AG04450 (cell line): ENCODE data around the gene DCAF7. TPM values are rescaled to one million over a fixed set of nuclear protein-coding genes. Genes with fewer than 3 reads are reported as not detected.

Experiments used
- CTCF ChIA-PET: fragments of 300-600, 350-600 bp; formaldehyde crosslinking; extraction: SDS; loops from one replicate; lab custom pipeline; 2022; ENCODE audit warnings: antibody characterized with exemption, inconsistent platforms; lab: Charles Lee
- POLR2A ChIA-PET: fragments of 350-600 bp; formaldehyde crosslinking; extraction: SDS; loops from one replicate; lab custom pipeline; 2021; ENCODE audit warnings: antibody characterized with exemption, inconsistent platforms; lab: Yijun Ruan, JAX
- DNase-seq: peaks from one replicate; pipeline ENCODE4 v3.0.0-alpha.2; 2011; ENCODE audit warnings: low read depth, low spot score
- H3K27ac ChIP-seq: one replicate; pipeline ENCODE4 v1.5.1; 2012; ENCODE audit warnings: low read depth, low read length, control low read depth
- H3K27me3 ChIP-seq: one replicate; pipeline ENCODE4 v1.6.0; 2012; ENCODE audit warnings: low read length; ENCODE audit not compliant: control insufficient read depth, insufficient read depth
- H3K4me3 ChIP-seq: 2 replicates; pipeline ENCODE4 v1.5.1; 2011; ENCODE audit warnings: mild to moderate bottlenecking, low read depth, low read length, control low read depth
- H3K9me3 ChIP-seq: 2 replicates; pipeline ENCODE4 v1.5.1; 2012; ENCODE audit warnings: low read length; ENCODE audit not compliant: control insufficient read depth, insufficient read depth
- polyA plus RNA-seq: library from polyadenylated mRNA; depleted of rRNA; stranded (reverse); fragments of >200 nt; gene quantifications from 2 replicates; pipeline ENCODE4 v1.2.3, GENCODE V29; 2011
- TF ChIP-seq, protein P1 (sequence below): IDR thresholded peaks from 2 replicates; pipeline ENCODE4 v1.5.1; 2011; ENCODE audit warnings: low read depth, low read length, control low read depth, inconsistent platforms

The DCAF7 gene
- polyA plus RNA-seq, 1 experiment, result 50.4 TPM

DNA sequence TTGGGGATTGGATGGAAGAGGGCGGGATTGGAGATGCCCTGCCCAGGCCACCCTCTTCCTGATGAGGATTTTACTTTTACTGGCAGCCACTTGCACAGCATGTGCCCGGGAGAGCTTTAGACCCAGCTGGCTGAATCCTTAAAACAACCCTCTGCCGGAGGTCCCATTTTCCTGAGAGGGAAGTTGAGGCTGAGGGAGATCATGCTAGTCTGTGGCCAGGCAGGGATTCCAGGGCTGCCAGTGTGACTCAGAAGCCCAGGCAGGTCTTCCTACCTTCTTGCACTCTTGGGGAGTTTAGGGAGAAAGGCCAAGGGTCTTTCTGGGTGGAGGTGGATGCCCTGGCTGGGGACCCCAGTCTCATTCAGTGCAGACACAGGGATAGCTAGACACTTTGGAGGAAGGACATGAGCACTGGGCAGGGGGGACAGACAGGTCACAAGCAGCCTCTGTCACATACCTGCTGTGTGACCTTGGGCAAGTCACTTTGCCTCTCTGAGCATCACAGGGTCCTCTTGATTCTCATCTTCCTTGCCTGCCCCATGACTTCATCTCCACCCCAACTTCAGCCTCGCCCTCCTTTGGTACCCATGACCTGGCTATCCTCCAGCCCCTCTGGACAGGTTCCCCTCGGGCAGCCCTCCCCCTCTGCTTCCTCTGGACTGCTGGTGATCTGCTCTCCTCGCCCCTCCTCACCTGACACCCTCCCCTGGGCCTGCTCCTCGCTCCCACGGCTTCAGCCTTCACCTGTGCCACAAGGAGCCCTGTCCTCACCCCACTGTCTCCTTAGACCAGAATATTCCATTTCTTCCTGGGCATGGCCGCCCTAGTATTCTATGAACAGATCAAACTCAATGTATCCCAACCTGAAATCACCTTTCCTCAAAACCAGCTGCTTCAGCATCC, 11.3 kb upstream of the DCAF7 start:
- H3K9me3 ChIP-seq, result no peaks in the 10 kb centered on the region; the same call in 1 of the 2 replicates
- no peak overlapping the region for H3K4me3 ChIP-seq
- peaks cover 43% of the 10 kb centered on the region for H3K27me3 ChIP-seq
- CTCF ChIA-PET, result no interaction called here
- POLR2A ChIA-PET, result no interaction called here
- TF ChIP-seq, protein P1, sequence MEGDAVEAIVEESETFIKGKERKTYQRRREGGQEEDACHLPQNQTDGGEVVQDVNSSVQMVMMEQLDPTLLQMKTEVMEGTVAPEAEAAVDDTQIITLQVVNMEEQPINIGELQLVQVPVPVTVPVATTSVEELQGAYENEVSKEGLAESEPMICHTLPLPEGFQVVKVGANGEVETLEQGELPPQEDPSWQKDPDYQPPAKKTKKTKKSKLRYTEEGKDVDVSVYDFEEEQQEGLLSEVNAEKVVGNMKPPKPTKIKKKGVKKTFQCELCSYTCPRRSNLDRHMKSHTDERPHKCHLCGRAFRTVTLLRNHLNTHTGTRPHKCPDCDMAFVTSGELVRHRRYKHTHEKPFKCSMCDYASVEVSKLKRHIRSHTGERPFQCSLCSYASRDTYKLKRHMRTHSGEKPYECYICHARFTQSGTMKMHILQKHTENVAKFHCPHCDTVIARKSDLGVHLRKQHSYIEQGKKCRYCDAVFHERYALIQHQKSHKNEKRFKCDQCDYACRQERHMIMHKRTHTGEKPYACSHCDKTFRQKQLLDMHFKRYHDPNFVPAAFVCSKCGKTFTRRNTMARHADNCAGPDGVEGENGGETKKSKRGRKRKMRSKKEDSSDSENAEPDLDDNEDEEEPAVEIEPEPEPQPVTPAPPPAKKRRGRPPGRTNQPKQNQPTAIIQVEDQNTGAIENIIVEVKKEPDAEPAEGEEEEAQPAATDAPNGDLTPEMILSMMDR, result no peak
- H3K27ac ChIP-seq, result no peak overlapping the region
- DNase-seq, result no peak

DNA sequence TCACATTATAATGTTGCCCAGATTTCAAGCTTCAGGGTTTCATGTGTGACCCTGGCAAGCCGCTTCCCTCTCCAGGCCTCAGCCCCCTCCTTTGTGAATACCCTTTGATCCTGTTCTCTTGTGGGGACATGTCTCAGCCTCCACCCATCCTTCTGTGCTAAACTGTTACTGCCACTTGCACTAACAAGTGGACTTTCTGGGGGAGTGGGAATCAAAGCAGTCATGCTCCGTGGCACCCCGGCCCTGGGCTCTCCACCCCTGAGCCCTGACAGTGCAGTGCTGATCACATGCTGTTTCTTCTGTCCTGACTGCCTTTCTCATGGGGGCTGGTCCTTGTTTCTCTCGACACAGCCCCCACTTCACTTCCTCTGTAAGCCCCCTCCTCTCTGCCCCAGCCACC, 9.7 kb upstream of the DCAF7 start:
- POLR2A ChIA-PET, result no interaction called here
- Histone ChIP-seq H3K4me3 (no peak overlapping the region), H3K9me3 (no peaks in the 10 kb centered on the region; the same call in 1 of the 2 replicates), H3K27ac (no peak overlapping the region), H3K27me3 (peaks cover 43% of the 10 kb centered on the region)
- TF ChIP-seq, protein P1, result no peak
- no peak for DNase-seq
- CTCF ChIA-PET, result no interaction called here

DNA sequence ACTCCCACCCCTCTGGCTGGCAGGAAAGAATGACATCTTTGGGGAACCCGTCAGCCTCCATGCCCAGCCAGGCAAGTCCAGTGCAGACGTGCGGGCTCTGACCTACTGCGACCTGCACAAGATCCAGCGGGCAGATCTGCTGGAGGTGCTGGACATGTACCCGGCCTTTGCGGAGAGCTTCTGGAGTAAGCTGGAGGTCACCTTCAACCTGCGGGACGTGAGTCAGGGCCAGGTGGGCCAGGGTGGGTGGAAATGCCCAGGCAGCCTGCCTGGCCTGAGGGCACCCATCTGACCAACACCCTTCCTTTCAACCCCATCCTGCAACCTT, 8.1 kb upstream of the DCAF7 start:
- Histone ChIP-seq H3K27ac (no peak overlapping the region), H3K27me3 (peaks cover 39% of the 10 kb centered on the region), H3K9me3 (no peaks in the 10 kb centered on the region; the same call in 1 of the 2 replicates), H3K4me3 (no peak overlapping the region)
- POLR2A ChIA-PET, result no interaction called here
- TF ChIP-seq, protein P1, result no peak
- CTCF ChIA-PET, result no interaction called here
- DNase-seq, result no peak

DNA sequence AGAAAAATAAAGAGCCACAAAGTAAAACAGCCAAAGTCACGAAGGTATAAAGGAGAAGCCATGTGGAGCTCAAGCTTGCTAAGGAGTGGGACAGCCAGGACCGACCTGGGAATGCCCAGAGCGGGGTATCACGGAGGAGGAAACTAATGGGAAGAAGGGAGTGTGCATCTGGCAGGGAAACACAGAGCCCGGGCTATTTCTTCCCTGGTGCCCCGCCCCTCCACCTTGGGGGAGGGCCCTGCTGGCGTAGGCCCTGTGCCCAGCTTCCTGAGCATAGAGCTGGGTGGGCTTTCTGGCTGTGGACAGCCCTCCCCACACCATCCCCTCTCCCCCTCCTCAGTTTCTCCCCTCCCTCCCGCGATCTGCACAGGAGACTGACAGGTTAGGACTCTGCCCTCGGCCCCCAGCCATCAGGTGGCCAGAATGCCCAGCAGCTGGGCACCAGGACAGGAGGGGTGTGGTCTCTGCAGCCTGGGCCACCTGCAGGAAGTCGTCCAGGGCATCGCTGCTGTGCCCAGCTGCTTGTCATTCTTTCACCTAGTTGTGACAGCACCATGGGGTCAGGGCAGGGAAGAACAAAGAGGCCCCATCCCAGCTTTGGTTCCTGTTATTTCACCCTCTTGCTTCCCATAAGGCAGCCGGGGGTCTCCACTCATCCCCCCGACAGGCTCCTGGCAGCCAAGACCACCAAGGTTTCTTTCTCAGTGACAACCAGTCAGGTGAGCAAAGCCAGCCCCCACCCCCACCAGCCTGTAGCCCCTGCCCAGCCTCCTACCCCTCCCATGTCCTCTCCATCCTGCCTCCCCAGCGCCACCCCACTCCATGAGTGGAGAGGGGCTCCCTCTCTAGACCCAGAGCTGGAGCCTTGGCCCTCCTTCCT, 7.1 kb upstream of the DCAF7 start:
- CTCF ChIA-PET, result no interaction called here
- TF ChIP-seq, protein P1, result no peak
- H3K4me3 ChIP-seq, result no peak overlapping the region
- H3K27ac ChIP-seq, result no peak overlapping the region
- POLR2A ChIA-PET, result no interaction called here
- H3K27me3 ChIP-seq, result peaks cover 29% of the 10 kb centered on the region
- DNase-seq, result no peak
- H3K9me3 ChIP-seq, result no peaks in the 10 kb centered on the region; the same call in 1 of the 2 replicates
